Peyer's patch (tissue), 4 donors: ENCODE data around the gene NEB. TPM values are rescaled to one million over a fixed set of nuclear protein-coding genes. Genes with fewer than 3 reads are reported as not detected.
"Not testable (repeated sequence)": the region's sequence is repeated elsewhere in the genome, so short reads cannot be mapped to it uniquely, and the experiment has no call there.

Source experiments
- DNase-seq, 3 donors: peaks; one replicate each; pipeline ENCODE4 v3.0.0-alpha.2; 2017 to 2019
- H3K27ac ChIP-seq, 4 donors: fragments of 200-600 bp; sonication (generic); one replicate each; pipeline ENCODE4 v1.5.1; 2016 to 2019
- H3K27me3 ChIP-seq, 2 donors: fragments of 200-600 bp; sonication (generic); one replicate each; pipeline ENCODE4 v1.5.1; 2019
- H3K36me3 ChIP-seq, 3 donors: fragments of 200-600 bp; sonication (generic); one replicate each; pipeline ENCODE4 v1.5.1; 2016 to 2019
- H3K4me1 ChIP-seq, 4 donors: fragments of 200-600 bp; sonication (generic); one replicate each; pipeline ENCODE4 v1.5.1; 2016 to 2019
- H3K4me3 ChIP-seq, 4 donors: fragments of 200-600 bp; sonication (generic); 1 replicate in 3 of 4; 2 replicates in 1 of 4; pipeline ENCODE4 v1.5.1; 2016 to 2019; ENCODE audit warnings: mild to moderate bottlenecking in 1 of 4
- H3K9me3 ChIP-seq, 4 donors: fragments of 200-600 bp; sonication (generic); one replicate each; pipeline ENCODE4 v1.5.1; 2016 to 2019; ENCODE audit warnings: mild to moderate bottlenecking in 1 of 4
- CTCF ChIP-seq, 6 experiments: fragments of 450-650 bp in 4 of 6; fragments of 200-600 bp in 2 of 6; sonication (generic) in 1 of 6; IDR thresholded peaks; one replicate each; pipeline ENCODE4 v1.5.1; 2017 to 2019; ENCODE audit warnings: antibody characterized with exemption in 6 of 6, mild to moderate bottlenecking in 3 of 6, moderate library complexity in 1 of 6
- POLR2A ChIP-seq, 2 donors: fragments of 450-650 bp; IDR thresholded peaks; one replicate each; pipeline ENCODE4 v1.5.1; 2017; ENCODE audit warnings: antibody characterized with exemption in 2 of 2, mild to moderate bottlenecking in 2 of 2, moderate library complexity in 2 of 2
- total RNA-seq, 4 donors: library from RNA; depleted of rRNA; stranded (reverse); fragments of >200 nt; gene quantifications; one replicate each; pipeline ENCODE4 v1.1.0, GENCODE V29; 2016

Gene NEB
- total RNA-seq, 4 donors from 2014 or later = 2.7 to 5.1 (median 4.2) TPM

- no peaks in the 10 kb centered on the region for H3K9me3 ChIP-seq
- H3K4me1 ChIP-seq = no peaks in the 10 kb centered on the region
- no peak overlapping the region for H3K27ac ChIP-seq
- no peak for DNase-seq
- no peak overlapping the region for H3K4me3 ChIP-seq
- H3K36me3 ChIP-seq = no peaks in the 10 kb centered on the region
- H3K27me3 ChIP-seq = no peaks in the 10 kb centered on the region
- no peak for TF ChIP-seq POLR2A (IDR thresholded peaks at IDR 0.05)
- no peak for TF ChIP-seq CTCF (IDR thresholded peaks at IDR 0.05)
These were observed 25.5 kb downstream of the NEB start for GRCh38 chr2:151708788-151709187.

GRCh38 chr2:151707857-151708256 lies 26.4 kb downstream of the NEB start:
- H3K9me3 ChIP-seq = no peaks in the 10 kb centered on the region

GRCh38 chr2:151704480-151704961 lies 29.8 kb downstream of the NEB start:
- H3K4me3 ChIP-seq, H3K27ac ChIP-seq, H3K9me3 ChIP-seq, H3K36me3 ChIP-seq, DNase-seq, H3K27me3 ChIP-seq, H3K4me1 ChIP-seq: not testable (repeated sequence)

More at GRCh38 chr2:151707857-151708256, 26.4 kb downstream of the NEB start:
- no peak overlapping the region for H3K4me3 ChIP-seq
- H3K36me3 ChIP-seq = no peaks in the 10 kb centered on the region
- DNase-seq = no peak
- no peak for TF ChIP-seq POLR2A (IDR thresholded peaks at IDR 0.05)
- TF ChIP-seq CTCF (IDR thresholded peaks at IDR 0.05) = no peak
- H3K27ac ChIP-seq = no peak overlapping the region
- H3K27me3 ChIP-seq = no peaks in the 10 kb centered on the region
- no peaks in the 10 kb centered on the region for H3K4me1 ChIP-seq

GRCh38 chr2:151698134-151698533 lies 36.1 kb downstream of the NEB start:
- H3K4me1 ChIP-seq, H3K27ac ChIP-seq, H3K27me3 ChIP-seq, DNase-seq, H3K4me3 ChIP-seq, H3K9me3 ChIP-seq, H3K36me3 ChIP-seq: not testable (repeated sequence)

GRCh38 chr2:151695778-151696177 lies 38.5 kb downstream of the NEB start:
- TF ChIP-seq POLR2A (IDR thresholded peaks at IDR 0.05) (no peak), CTCF (IDR thresholded peaks at IDR 0.05) (no peak)
- DNase-seq = no peak
- Histone ChIP-seq H3K4me3 (no peak overlapping the region), H3K27ac (no peak overlapping the region), H3K9me3 (no peaks in the 10 kb centered on the region), H3K4me1 (no peaks in the 10 kb centered on the region), H3K36me3 (no peaks in the 10 kb centered on the region), H3K27me3 (no peaks in the 10 kb centered on the region)

- no peaks in the 10 kb centered on the region for H3K27me3 ChIP-seq
- DNase-seq = no peak
- H3K27ac ChIP-seq = no peak overlapping the region
- no peaks in the 10 kb centered on the region for H3K9me3 ChIP-seq
- H3K4me3 ChIP-seq = no peak overlapping the region
- no peak for TF ChIP-seq POLR2A (IDR thresholded peaks at IDR 0.05)
- no peak for TF ChIP-seq CTCF (IDR thresholded peaks at IDR 0.05)
- no peaks in the 10 kb centered on the region for H3K36me3 ChIP-seq
- H3K4me1 ChIP-seq = no peaks in the 10 kb centered on the region
These were observed 42.6 kb downstream of the NEB start for GRCh38 chr2:151691631-151692030.

- Histone ChIP-seq H3K4me3 (no peak overlapping the region), H3K27me3 (no peaks in the 10 kb centered on the region), H3K27ac (no peak overlapping the region), H3K4me1 (no peaks in the 10 kb centered on the region), H3K36me3 (no peaks in the 10 kb centered on the region), H3K9me3 (no peaks in the 10 kb centered on the region)
- no peak for TF ChIP-seq CTCF (IDR thresholded peaks at IDR 0.05)
- TF ChIP-seq POLR2A (IDR thresholded peaks at IDR 0.05) = no peak
- DNase-seq = no peak
These were observed 45.6 kb downstream of the NEB start for GRCh38 chr2:151688719-151689118.
